Measurements from ENCODE around the gene KLHL4.
"Not testable (repeated sequence)": the region's sequence is repeated elsewhere in the genome, so short reads cannot be mapped to it uniquely, and the experiment has no call there.

KLHL4 gene

GRCh38 chrX:87697409-87697808, 179.8 kb downstream of the KLHL4 start:
- no peak overlapping the region for H3K27ac ChIP-seq
- TF ChIP-seq ZFX (IDR thresholded peaks at IDR 0.05) (no peak), CTCF (conservative IDR thresholded peaks at IDR 0.05) (no peak)

- H3K27ac ChIP-seq = no peak overlapping the region
- no peak for TF ChIP-seq ZFX (IDR thresholded peaks at IDR 0.05)
- no peak for TF ChIP-seq CTCF (conservative IDR thresholded peaks at IDR 0.05)
Observed at GRCh38 chrX:87702795-87703194, 185.2 kb downstream of the KLHL4 start.

GRCh38 chrX:87703469-87703868, 185.9 kb downstream of the KLHL4 start:
- H3K27ac ChIP-seq = not testable (repeated sequence)

- no peak overlapping the region for H3K27ac ChIP-seq
- TF ChIP-seq ZFX (IDR thresholded peaks at IDR 0.05) (no peak), CTCF (conservative IDR thresholded peaks at IDR 0.05) (no peak)
Observed at GRCh38 chrX:87706134-87706533, 188.5 kb downstream of the KLHL4 start.

- TF ChIP-seq CTCF (conservative IDR thresholded peaks at IDR 0.05) (no peak), ZFX (IDR thresholded peaks at IDR 0.05) (no peak)
- H3K27ac ChIP-seq = no peak overlapping the region
Observed at GRCh38 chrX:87710580-87710979, 193.0 kb downstream of the KLHL4 start.
